ENCODE measurements around the gene PLA2G1B. TPM values are rescaled to one million over a fixed set of nuclear protein-coding genes. Genes with fewer than 3 reads are reported as not detected.
A peak's percentile ranks its signal among the peaks of the same experiment; 100 is the strongest.

The PLA2G1B gene
- total RNA-seq, 4 donors from 2014 or later, result not detected

GRCh38 chr12:120316798-120317223, 10.8 kb downstream of the PLA2G1B start:
- 39 to 47% methylated on average over 9 of the region's 9 CpGs for WGBS, 2 donors
- intact Hi-C loops (cut with DNase I; ENCODE audit: low total_unique reads), result no loop called here
- DNase-seq (ENCODE audit: low spot score in 2 of 2), result no peak
- peak overlapping the region; percentile 30 for H3K4me3 ChIP-seq (ENCODE audit: low read depth, poor library complexity, severe bottlenecking)
- no peak for TF ChIP-seq POLR2A (IDR thresholded peaks at IDR 0.05)
- TF ChIP-seq CTCF (IDR thresholded peaks at IDR 0.05), result no peak

DNA sequence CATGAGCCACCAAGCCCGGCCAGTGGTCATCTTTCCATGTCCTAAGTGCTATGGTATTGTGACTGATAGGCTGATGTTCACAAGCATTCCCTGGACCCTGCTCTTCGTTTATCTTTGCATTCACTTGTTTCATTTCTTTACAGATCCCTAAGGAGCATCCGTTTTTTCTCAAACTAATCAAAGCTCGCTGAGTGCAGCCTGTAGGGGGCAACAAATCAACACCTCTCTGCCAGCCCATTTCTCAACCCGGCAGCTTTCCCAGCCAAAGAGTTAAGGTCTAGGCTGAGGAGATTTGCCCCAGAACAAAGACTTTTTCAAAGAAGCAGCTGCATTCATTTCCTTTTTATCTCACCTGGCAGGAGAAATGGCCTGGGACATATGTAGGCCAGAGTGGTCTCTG, 13.4 kb downstream of the PLA2G1B start:
- WGBS, 2 donors, result 61 to 66% methylated on average over 5 of the region's 5 CpGs

DNA sequence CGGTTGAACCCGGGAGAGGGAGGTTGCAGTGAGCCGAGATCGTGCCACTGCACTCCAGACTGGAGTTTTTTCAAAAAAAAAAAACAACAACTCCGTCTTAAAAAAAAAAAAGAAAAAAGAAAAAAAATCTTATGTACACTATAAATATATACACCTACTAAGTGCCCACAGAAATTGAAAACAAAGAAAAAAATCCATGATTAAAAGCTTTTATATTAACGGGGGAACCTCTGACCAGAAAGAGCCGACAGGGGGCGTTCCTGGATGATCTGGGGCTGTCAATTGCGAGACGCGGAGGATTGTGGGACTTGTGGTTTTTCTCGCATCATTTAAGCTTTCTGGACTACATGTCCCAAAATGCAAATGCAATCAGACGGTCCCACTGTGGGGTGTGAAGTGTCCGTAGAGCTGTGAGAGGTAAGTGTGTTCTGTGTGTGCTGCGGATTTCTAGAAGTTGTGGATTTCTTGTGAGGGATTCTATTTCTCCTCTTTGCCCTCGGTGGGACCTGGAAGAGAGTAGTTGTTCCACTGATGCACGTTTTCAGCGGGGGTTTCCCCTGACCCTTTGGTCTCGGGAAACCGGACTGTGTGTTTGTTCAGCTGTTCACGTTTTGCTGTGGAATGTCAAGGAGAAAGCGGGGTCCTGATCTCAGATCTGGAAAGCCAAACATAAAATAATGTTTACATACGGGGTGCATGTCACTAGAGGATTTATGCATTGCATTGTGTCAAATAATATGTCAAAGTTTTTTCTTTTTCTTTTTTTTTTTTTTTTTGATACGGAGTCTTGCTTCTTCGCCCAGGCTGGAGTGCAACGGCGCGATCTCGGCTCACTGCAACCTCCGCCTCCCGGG, 25.4 kb downstream of the PLA2G1B start, which contains the start of gene SIRT4:
SIRT4 (plus strand) TSS at position 360 of the 854 bp plus-strand sequence. CDS start 1,241 bp downstream, outside the sequence.
- intact Hi-C loops (cut with DNase I; ENCODE audit: low total_unique reads), result no loop called here
- peak; percentile 92 to 96 for DNase-seq (ENCODE audit: low spot score in 2 of 2)
- WGBS, 2 donors, result 8% methylated on average over 31 of the region's 31 CpGs
- peak within 1 kb of the TSS; percentile 50 for H3K4me3 ChIP-seq (ENCODE audit: low read depth, poor library complexity, severe bottlenecking)
- TF ChIP-seq POLR2A (IDR thresholded peaks at IDR 0.05) (no peak), CTCF (IDR thresholded peaks at IDR 0.05) (no peak)

More for the DNA sequence above, 13.4 kb downstream of the PLA2G1B start:
- TF ChIP-seq POLR2A (IDR thresholded peaks at IDR 0.05) (no peak), CTCF (IDR thresholded peaks at IDR 0.05) (no peak)
- intact Hi-C loops (cut with DNase I; ENCODE audit: low total_unique reads), result no loop called here
- H3K4me3 ChIP-seq (ENCODE audit: low read depth, poor library complexity, severe bottlenecking), result no peak overlapping the region
- DNase-seq (ENCODE audit: low spot score in 2 of 2), result no peak

DNA sequence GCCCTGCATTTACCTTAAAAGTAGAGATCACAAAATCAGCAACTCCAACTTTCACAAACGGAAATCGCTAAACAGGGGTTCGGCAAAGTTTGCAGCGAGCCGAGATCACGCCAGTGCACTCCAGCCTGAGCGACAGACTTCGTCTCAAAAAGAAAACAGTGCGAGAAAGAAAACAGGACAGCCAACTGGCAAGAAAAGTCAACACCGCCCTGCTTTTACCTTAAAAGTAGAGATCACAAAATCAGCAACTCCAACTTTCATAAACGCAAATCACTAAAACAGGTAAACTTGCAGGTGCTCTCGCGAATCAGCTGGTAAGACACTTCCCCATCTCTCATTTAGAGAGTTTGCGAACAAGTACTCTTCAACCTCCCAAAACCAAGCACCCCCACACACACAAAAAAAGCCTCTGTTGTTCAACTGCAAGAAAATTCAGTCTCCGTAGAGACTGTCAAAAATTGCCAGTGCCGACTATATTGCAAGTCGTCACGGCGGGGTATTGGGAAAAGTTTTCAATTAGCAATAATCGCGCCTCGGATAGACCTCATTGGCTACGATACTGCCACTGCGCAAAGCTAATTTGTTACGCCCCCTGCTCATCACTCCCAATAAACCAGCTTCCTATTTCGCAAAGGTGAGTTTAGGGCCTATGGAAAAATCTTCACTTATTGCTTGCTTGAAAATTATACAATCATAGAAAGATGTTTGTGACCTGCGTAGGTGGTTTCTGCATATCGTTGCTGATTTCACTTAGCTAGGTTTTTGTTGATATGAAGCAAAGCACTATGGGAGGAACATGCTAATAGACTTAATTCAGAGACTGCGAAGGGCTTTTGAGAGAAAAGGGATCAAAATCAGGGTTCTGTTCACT, 34.7 kb downstream of the PLA2G1B start, which contains the start of gene RNU4-1:
RNU4-1 (minus strand) TSS at position 577 of the 871 bp plus-strand sequence.
- 0 to 1% methylated on average over 29 of the region's 29 CpGs for WGBS, 2 donors
- peak within 1 kb of the TSS; percentile 51 for H3K4me3 ChIP-seq (ENCODE audit: low read depth, poor library complexity, severe bottlenecking)
- intact Hi-C loops (cut with DNase I; ENCODE audit: low total_unique reads), result no loop called here
- TF ChIP-seq CTCF (IDR thresholded peaks at IDR 0.05) (no peak), POLR2A (IDR thresholded peaks at IDR 0.05) (peak in 1 of 2 donors; percentile 8)
- peak; percentile 66 to 90 for DNase-seq (ENCODE audit: low spot score in 2 of 2)

DNA sequence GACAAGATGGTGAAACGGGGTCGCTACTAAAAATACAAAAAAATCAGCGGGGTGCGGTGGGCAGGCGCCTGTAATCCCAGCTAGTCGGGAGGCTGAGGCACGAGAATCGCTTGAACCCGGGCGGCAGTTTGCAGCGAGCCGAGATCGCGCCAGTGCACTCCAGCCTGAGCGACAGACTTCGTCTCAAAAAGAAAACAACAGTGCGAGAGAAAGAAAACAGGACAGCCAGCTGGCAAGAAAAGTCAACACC, 35.2 kb downstream of the PLA2G1B start:
- 0% methylated on average over 16 to 17 of the region's 17 CpGs for WGBS, 2 donors
- no peak for TF ChIP-seq CTCF (IDR thresholded peaks at IDR 0.05)
- TF ChIP-seq POLR2A (IDR thresholded peaks at IDR 0.05), result no peak
- intact Hi-C loops (cut with DNase I; ENCODE audit: low total_unique reads), result no loop called here
- peak overlapping the region; percentile 51 for H3K4me3 ChIP-seq (ENCODE audit: low read depth, poor library complexity, severe bottlenecking)
- DNase-seq (ENCODE audit: low spot score in 2 of 2), result peak in 1 of 2 donors; percentile 26

Measured in lower leg skin (tissue), 4 donors.